Stimulated activated CD4-positive, alpha-beta T cell treated with anti-CD3 and anti-CD28 coated beads, TNF-alpha, amount 100 ng/mL, for 48 hours (primary cell): ENCODE data around the gene MAB21L4.
A peak's percentile ranks its signal among the peaks of the same experiment; 100 is the strongest.
"Not testable (repeated sequence)": the region's sequence is repeated elsewhere in the genome, so short reads cannot be mapped to it uniquely, and the experiment has no call there.

ENCODE experiments used
- DNase-seq, 3 donors: peaks; one replicate each; pipeline ENCODE4 v3.0.0-alpha.2; 2020; ENCODE audit warnings: low read depth in 3 of 3

The MAB21L4 gene

DNA sequence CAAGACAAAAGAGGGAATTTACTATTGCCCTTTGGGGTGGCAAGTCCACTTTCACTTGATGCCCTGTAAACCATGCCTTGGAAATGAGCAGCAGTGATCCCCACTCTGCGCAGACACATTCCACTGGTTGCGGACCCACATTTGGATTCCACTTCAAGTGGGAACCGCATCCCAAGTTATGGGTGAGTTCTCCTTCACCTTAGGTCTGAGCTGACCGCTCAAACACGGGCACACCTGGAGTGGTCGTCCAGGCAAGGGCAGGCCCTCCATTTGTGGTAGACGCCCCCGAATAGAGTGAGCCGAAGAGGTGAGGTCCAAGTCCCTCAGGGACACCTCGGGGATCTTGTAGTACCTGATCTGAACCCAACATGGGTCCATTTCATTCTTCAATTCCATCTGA is 37.1 kb downstream of the MAB21L4 start:
- DNase-seq = no peak

DNA sequence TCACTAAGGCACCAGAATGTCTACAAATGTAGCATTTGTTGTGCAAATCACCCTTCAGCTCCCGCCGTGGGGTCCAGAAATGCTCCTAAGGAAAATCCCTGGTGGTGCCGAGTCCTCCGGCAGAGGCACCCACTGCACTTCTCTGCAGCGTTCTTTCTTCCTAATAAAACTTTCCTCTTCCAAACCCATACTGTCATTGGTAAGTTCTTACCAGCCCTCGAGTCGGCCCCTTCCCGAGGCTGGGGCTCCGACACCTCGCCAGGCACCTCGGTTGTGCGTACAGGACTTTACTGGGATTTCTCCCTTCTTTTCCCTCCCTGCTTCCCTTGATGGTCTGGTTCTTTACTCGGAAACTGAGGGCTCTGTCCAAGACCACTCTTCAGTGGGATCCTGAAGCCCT is 37.6 kb downstream of the MAB21L4 start:
- no peak for DNase-seq

DNA sequence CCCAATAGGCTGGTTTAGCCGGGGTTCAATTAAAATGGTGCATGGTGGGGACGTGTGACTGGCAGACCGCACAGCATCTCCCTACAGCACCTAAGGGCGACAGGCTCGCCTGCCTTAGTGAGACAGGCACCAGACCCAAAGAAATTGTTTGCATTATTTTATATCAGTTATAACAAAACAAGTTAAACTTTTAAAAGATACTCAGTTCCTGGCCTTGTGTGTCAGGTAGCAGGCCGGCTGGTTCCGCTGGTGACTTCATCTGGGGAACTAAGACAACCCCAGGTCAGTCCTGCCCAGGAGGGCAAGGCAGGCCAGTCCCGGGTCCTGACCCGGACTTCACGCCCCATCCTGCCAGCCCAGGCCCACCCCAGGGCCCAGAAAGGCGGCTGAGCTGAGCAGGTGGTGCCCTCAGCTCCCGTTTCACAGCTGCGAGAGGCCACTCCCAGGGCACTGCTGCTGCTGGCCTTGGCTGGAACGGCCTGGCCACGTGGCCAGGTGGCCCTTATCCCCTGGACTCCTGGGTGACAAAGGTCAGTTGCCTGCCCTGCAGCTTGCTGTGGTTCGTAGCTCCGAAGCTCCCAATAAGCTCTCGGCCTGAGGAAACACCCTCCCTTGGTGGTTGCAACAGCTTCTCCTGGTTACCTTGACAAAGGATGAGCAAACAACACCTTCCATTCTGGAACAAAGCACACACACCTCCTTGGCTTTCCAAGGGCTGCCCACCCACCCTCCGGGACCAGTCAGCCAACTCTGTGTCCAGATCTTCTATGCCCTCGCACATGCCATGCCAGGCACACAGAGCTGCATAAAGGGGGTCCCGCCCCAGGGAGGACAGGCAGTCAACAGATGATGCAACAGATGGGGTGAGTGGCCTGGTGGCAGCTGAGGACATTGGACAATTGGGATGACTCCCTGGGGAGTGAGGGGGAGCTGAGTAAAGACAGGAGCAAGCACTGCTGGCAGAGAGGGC is 38.6 kb downstream of the MAB21L4 start:
- no peak for DNase-seq

DNA sequence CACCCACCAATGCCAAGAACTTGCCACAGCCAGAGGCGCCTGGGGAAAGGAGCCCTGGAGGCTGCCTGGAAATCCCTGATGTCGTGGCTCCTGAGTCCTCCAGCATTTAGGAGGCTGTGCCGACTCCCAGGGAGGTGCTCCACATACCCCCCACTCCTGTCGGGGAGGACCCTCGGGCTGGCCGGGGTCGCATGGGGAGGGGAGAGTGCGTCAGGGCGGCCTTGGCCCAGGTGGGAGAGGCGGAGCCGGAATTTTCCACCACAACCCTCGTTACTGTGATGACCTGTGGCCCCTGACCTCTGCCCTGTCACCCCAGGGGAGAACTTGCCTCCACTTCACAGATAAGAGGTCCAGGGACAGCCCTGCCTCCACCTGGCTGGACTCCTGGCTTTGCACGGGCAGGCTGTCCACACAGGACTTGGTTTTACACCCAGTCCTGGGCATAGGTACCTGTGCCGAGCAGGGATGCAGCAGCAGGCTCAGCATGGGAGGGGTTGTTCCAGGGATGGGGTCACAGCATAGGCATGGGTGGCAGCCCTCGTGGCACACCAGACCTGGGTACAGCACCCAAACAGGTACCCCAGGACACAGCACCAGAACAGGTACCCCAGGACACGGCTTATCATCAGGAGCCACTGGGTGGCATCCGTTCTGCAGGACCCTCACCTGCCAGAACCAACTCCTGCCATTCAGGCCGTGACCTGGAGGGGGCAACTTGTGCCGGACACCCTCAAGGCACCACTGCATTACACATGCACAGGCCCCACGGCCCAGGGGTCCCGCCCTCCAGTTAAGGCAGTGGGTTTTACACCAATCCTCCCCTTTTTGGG is 39.6 kb downstream of the MAB21L4 start:
- no peak for DNase-seq

DNA sequence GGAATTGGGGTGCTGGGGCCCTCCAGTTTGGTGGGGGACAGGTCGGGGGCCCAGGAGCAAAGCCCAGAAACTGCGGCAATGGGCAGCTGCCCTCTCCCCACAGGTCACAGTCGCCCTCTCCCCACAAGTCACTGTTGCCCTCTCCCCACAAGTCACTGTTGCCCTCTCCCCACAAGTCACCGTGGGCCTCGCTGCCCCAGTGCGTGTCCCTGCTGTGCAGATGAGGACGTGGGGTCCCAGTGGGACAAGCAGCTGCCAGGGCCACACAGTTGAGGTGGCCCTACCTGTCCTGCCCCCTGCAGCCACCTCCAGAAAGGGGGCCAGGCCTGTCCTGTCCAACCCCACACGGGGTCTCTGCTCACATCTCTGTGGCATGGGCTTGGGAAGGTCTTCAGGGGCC is 40.3 kb downstream of the MAB21L4 start:
- DNase-seq = no peak

DNA sequence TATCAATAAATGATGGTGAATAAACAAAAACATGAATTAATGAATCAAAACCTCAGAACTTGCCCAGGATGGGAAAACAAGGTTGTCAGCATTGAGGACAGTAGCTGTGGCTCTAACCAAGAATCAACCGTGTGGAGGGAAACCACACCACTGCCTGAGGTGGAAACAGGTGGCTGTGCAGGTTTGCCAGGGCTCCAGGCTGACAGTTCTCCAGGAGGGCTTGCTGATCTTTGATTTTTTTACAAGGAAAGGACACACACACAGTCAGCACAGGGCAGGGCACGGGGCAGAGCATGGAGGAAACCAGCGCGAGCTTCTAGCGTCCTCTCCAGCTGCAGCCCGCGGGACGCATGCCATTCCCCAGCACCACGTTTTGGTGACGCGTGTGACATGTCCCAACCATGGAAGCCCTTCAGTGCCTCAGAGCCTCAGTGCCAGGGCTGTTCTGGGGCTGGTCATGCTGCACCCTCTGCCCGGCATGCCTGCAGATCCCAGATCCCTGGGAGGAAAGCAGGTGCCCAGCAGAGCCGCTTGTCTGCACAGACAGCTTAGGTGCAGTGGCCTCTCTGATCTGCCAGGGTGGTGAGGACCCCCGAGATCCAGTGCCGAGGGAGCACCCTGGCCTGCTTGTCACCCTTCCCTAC is 43.2 kb downstream of the MAB21L4 start:
- no peak for DNase-seq

DNA sequence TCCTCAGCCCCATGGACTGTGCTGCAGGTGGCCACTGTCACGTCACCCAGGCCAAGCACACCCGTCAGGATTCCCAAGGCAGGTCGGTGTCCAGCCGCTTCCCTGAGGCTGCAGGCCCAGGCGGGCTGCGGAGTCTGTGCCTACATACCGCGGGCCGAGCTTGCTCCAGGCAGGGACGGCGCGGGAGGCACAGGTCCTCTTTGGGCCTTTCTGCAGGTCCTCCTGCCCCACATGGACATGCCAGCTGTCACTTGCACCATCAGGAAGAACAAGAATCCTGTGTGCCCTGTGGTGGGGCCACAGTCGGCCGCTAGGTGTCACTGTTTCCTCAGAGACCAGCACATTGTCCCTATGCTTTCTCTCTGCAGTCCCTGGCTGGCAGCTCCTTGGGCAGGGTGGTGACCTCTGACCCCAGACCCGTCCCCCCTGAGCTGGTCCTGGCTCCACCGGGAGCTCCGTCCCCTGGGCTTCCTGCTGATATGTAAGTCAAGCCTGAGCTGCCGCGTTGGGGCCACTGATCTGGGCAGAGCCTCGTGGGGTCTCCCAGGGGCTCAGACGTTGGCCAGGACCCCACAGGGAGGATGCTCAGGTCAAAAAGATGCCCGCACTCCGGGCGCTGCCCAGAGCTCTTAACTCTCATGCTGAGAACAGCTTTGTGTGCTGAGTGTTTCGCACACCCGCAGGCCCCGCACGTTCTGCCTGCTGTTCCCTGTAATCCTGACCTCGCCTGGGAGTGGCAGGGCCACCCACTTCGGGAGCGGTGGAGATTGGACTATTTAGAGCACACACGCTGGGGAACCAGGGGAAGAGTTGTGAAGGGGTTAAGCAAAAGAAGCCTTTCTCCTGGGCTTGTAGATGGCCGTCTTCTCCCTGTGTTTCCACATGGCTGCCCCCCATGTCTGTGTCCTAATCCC is 44.6 kb downstream of the MAB21L4 start:
- DNase-seq = peak; percentile 61 to 80 (median 80)

DNA sequence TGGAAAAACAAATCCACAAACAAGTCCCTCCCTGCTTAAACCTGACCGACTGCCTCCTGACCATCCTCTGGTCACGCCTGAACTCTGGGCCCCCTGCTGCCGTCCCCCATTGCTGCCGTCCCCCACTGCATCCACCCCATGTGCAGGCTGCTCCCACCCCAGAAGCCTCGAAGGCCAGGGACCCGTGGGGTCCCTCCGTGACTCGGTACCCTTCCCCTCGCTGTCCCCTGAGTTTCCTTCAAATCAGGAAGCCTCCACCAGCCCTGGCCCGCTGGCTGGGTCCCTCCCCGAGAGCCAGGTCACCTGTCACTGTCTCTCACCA is 45.2 kb downstream of the MAB21L4 start:
- no peak for DNase-seq

DNA sequence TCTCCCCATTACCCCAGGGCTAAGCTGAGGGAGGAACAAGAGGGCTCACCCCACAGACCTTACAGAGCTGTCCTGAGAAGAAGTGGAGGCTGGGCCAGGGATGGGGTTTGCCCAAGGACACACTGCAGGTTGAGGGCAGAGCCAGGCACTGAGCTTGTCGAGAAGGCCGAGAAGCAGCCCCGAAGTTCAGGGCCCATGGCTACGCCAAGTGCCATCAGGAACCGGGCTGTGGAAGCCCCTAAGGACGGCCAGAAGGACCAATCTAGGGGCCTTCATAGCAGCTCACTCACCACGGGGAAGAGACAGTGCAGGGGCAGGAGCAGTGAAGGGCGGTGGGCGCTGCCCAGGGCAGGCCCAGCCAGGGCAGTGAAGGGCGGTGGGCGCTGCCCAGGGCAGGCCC is 45.9 kb downstream of the MAB21L4 start:
- DNase-seq = no peak

DNA sequence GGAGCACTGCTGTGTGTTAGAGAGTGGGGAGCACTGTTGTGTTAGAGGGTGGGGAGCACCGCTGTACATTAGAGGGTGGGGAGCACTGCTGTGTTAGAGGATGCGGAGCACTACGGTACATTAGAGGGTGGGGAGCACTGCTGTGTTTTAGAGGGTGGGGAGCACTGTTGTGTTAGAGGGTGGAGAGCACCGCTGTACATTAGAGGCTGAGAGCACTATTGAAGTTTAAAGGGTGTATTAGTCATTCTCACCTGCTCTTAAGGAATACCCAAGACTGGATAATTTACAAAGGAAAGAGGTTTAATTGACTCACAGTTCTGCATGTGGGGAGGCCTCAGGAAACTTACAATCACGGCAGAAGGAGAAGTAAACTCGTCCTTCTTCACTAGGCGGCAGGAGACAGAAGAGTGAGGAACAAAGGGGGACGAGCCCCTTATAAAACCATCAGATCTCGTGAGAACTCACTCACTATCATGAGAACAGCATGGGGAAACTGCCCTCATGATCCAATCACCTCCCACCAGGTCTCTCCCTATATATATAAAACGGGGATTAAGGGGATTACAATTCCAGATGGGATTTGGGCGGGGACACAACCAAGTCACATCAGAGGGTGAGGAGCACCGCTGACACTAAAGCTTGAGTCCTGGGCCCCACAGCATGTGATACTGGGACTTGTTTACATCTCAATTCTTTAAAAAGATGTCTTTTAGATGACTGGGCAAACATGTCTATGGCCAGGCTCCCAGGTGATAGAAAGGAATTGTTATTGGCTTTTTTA is 46.9 kb downstream of the MAB21L4 start:
- no peak for DNase-seq

DNA sequence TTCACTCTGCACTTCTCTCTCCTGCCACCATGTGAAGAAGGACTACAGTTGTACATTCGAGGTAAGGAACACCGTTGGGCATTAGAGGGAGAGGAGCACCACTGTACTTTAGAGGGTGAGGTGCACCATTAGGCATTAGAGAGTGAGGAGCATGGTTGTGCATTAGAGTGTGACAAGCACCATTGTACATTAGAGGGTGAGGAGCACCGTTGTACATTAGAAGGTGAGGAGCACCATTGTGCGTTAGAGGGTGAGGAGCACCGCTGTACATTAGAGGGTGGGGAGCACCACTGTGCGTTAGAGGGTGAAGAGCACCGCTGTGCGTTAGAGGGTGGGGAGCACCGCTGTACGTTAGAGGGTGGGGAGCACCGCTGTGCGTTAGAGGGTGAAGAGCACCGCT is 48.1 kb downstream of the MAB21L4 start:
- DNase-seq = no peak

DNA sequence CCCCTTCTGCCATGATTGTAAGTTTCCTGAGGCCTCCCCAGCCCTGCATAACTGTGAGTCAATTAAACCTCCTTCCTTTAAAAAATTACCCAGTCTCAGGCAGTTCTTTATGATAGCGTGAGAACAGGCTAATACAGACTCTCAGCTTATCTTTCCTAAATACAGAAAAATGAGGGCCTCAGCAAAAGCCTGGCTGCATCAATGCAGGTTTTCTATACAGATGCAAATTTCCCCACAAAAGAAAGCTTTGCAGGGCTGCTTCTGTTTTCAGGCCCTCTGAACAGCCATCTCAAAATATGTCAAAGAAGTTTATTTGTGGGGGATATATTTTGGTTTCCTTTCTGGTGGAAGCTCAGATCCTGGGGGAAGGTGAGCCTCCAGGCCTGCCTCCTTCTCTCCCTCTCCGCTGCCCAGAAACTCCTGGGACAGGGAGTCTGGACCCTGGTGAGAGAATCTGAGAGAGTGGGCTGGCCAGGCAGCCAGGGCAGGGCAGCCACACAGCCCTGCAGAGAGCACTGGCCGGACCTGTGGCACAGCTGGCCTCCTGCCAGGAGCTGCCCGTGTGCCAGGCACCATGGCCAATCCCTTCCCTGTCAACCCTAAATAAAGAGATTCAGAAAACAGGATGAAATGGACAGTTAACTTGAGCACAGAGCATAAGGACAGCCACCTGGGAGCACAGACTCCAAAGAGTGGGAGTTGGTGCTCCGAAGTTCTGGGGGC is 48.9 kb downstream of the MAB21L4 start:
- DNase-seq = no peak

DNA sequence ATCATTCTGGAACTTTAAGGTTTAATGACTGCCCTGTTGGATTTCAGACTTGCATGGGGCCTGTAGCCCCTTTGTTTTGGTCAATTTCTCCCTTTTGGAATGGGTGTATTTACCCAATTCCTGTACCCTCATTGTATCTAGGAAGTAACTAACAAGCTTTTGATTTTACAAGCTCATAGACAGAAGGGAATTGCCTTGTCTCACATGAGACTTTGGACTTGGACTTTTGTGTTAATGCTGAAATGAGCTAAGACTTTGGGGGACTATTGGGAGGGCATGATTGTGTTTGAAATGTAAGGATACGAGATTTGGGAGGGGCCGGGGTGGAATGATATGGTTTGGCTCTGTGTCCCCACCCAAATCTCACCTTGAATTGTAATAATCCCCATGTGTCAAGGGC is 49.6 kb downstream of the MAB21L4 start:
- not testable (repeated sequence) for DNase-seq

DNA sequence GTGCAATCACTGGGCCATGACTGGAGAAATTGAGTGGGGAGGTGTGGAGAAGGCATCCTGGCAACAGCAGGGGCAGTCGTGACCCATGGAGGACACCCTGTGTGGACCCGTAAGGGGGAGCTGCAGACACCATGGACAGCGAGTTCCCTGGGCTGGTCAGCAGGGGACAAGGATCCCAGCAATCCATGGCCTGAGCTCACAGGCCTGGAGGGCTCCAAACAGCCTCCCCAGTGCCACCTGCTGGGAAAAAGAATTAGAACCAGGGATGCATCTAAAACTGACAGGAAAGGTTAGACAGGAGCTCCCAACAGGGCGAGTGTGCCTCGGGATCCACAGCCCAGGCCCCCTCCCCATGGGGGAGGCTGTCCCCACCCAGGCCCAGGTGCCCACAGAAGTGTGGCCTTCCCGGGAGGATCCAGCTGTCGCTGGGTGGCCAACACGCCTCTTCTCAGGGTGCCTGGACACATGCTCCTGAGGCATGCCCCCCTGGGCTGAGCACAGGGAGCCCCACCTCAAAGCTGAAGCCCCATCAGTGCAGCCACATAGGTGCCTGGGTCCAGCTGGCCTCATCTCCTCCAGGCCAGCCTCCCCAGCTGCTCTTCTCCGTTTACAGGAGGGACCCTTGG is 55.4 kb downstream of the MAB21L4 start:
- DNase-seq = no peak

DNA sequence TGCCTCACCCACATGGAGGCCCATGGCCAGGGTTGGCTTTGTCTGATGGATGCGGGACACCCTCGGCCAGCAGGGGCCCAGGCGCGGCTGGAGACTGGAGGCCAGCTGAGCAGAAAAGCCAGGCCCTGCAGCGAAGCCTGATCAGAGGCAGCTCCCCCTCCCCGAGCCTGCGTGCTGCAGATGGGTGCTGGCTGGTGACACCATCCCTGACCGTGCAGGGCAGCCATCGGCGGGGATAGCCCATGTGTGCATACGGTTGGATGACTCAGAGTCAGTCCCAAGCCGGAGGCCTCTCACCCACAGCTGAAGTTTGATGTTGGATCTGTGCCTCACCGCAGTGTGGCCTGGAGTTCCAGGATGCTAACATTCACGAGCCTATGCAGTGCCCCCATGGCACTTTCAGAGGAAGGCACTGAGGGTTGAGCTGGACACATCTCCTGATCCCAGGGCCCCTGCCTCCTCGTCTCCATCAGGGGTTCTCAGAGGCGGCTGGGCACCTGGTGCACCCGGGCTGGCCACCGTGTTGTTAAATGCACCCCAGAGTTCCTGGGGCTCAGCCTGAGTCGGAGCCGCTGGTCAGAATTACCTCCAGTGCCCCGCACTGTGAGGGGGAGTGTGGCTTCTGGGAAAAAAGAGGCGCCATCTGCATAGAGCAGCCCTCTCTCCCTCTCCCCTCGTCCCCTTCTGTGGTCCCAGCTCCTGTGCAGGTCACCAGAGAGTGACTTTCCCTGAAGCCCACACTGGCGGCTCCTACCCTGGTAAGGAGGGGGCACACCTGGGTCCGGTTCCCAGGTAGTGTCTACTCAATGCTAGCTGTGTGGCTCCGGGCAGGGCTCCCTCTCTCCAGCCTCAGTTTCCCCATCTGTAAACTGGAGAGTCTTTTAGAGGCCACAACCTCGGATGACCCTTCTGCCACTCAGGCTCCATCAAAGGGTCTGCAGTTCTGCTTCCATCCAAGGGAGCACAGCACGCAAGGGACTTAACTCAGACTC is 56.5 kb downstream of the MAB21L4 start:
- DNase-seq = no peak

DNA sequence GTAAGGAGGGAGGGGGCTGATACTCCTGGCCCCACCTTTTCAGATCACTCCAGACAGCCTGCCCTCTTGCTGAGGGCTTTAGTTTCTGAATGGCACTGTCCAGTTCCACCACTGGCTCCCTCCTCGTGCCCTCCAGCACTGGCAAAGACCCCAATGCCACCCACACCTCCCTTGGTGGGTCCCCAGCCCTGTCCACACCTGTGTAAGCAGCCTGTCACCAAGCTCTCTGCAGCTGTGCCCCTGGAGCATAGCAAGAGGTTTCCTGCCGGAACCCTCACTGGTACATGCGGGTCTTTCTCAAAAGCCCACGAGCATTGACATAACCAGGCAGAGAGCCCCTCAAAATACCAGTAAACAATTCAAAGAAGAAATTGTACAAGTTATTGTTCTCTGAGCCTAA is 58.3 kb downstream of the MAB21L4 start:
- DNase-seq = no peak

DNA sequence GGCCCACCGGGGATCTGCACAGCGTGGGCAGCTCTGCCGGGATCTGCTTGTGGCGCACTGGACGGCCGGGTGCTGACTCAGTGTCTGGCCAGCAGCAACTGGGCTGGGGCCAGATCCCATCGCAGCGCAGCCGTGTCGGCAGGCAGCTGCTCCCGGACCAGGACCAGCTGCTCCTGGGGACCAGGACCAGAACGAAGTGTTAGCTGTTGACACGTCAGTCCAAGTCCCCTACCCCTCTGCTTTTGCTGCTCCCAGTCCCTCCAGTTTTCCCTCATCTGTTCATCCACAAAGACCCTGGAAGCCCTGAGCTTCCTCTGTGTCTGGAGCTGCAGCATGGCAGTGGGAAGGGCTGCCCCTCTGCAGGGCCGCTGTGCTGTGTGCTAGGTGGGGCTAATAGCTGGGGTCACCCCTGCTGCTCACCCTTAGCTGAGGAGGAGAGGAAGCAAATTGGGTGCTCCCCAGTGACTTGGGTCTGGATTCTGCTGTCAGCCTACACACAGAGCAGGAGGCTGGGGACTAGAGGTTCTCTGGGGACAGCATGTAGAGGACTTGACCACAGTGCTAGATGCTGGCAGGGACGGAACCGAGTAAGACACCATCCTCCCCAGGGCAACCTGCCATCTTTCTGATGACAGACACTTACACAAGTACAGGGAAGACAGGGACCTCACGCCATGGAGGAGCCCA is 59.0 kb downstream of the MAB21L4 start:
- DNase-seq = no peak
